K562 (cell line): ENCODE results near the gene SULT2B1. TPM values are rescaled to one million over a fixed set of nuclear protein-coding genes. Genes with fewer than 3 reads are reported as not detected.

Experiments used
- ARNT ChIP-seq, 2 experiments: fragments of 450-650 bp; IDR thresholded peaks; 2 replicates each; pipeline ENCODE4 v1.6.1; 2016; ENCODE audit warnings: mild to moderate bottlenecking in 1 of 2
- ERF ChIP-seq: fragments of 450-650 bp; formaldehyde crosslinking; IDR thresholded peaks from 2 replicates; pipeline ENCODE4 v1.4.0; 2020; ENCODE audit warnings: mild to moderate bottlenecking, mixed read lengths
- GATA2 ChIP-seq: sonication (generic); formaldehyde crosslinking; IDR thresholded peaks from 2 replicates; pipeline ENCODE4 v1.4.0; 2020; ENCODE audit warnings: mild to moderate bottlenecking, missing genetic modification reagents
- HDGF ChIP-seq: fragments of 450-650 bp; IDR thresholded peaks from 2 replicates; pipeline ENCODE4 v1.6.1; 2016
- HOXB6 ChIP-seq: fragments of 250-450 bp; sonication (Bioruptor Pico); IDR thresholded peaks from 2 replicates; pipeline ENCODE4 v1.5.1; 2022; ENCODE audit warnings: mild to moderate bottlenecking, borderline replicate concordance
- MEF2A ChIP-seq: IDR thresholded peaks from 2 replicates; pipeline ENCODE4 v1.6.1; 2011; ENCODE audit warnings: low read depth, mild to moderate bottlenecking, low read length, moderate library complexity; ENCODE audit not compliant: control insufficient read depth
- NFRKB ChIP-seq: fragments of 450-650 bp; IDR thresholded peaks from 2 replicates; pipeline ENCODE4 v1.6.1; 2016; ENCODE audit warnings: low read depth
- SIN3A ChIP-seq, 2 experiments: fragments of 150-350 bp in 1 of 2; IDR thresholded peaks; 2 replicates each; pipeline ENCODE4 v1.6.1; 2011 to 2016; ENCODE audit warnings: borderline replicate concordance in 2 of 2, low read depth in 2 of 2, low read length in 2 of 2, mild to moderate bottlenecking in 2 of 2, moderate library complexity in 2 of 2; ENCODE audit not compliant: control insufficient read depth in 1 of 2
- SMAD2 ChIP-seq: fragments of 150-350 bp; IDR thresholded peaks from 2 replicates; pipeline ENCODE4 v1.6.1; 2014; ENCODE audit warnings: low read depth, mild to moderate bottlenecking, low read length
- TAL1 ChIP-seq: fragments of 450-650 bp; IDR thresholded peaks from 2 replicates; pipeline ENCODE4 v1.6.1; 2016; ENCODE audit warnings: mild to moderate bottlenecking
- ZNF140 ChIP-seq: fragments of 250-450 bp; sonication (Bioruptor Pico); IDR thresholded peaks from 2 replicates; pipeline ENCODE4 v1.8.0; 2021; ENCODE audit warnings: moderate library complexity, mild to moderate bottlenecking, inconsistent platforms
- ZNF384 ChIP-seq: IDR thresholded peaks from 2 replicates; pipeline ENCODE4 v1.6.1; 2012; ENCODE audit warnings: low read depth, low read length, improper control_type of control experiment
- ZNF699 ChIP-seq: fragments of 250-450 bp; sonication (Bioruptor Pico); IDR thresholded peaks from 2 replicates; pipeline ENCODE4 v1.8.0; 2021; ENCODE audit warnings: mild to moderate bottlenecking, moderate library complexity; ENCODE audit not compliant: insufficient replicate concordance
- polyA plus RNA-seq, 8 experiments: library from polyadenylated mRNA; depleted of rRNA in 4 of 8; stranded (reverse) in 5 of 8; unstranded in 3 of 8; fragments of >200 nt; fragmentation: Nextera tagmentation in 2 of 8; fragmentation: Illumina TruSeq in 1 of 8; extraction: Ambion mirVana in 2 of 8; extraction: Trizol in 1 of 8; gene quantifications; 2 replicates each; pipeline versions ENCODE4 v1.2.1 to v1.2.3, GENCODE V29; 2011 to 2014; ENCODE audit warnings: inconsistent platforms in 1 of 8, missing spikeins in 1 of 8
- total RNA-seq, 7 experiments: library from RNA; depleted of rRNA in 6 of 7; stranded (reverse); fragments of >200 nt in 6 of 7; fragmentation: Illumina TruSeq in 2 of 7; extraction: Trizol in 2 of 7; gene quantifications; 2 replicates each; pipeline versions ENCODE4 v1.2.1 to v1.2.3, GENCODE V29; 2011 to 2021; ENCODE audit warnings: low replicate concordance in 1 of 7
- TF ChIP-seq, protein P1 (sequence below): fragments of 250-450 bp; sonication (Bioruptor Pico); IDR thresholded peaks from 2 replicates; pipeline ENCODE4 v1.4.0; 2020; ENCODE audit warnings: mild to moderate bottlenecking, moderate library complexity
- TF ChIP-seq, protein P2 (sequence below): sonication (generic); formaldehyde crosslinking; IDR thresholded peaks from 2 replicates; pipeline ENCODE4 v1.8.1; 2023; ENCODE audit warnings: mild to moderate bottlenecking, missing genetic modification reagents
- TF ChIP-seq, protein P3 (sequence below): sonication (generic); formaldehyde crosslinking; IDR thresholded peaks from 2 replicates; pipeline ENCODE4 v1.8.0; 2022; ENCODE audit warnings: mild to moderate bottlenecking, missing genetic modification reagents, borderline replicate concordance
- TF ChIP-seq, protein P4 (sequence below): fragments of 250-450 bp; sonication (Bioruptor Pico); IDR thresholded peaks from 2 replicates; pipeline ENCODE4 v1.5.0; 2021; ENCODE audit warnings: mild to moderate bottlenecking, moderate library complexity

Gene SULT2B1
- total and polyA plus RNA-seq, 9 of the 15 experiments (the other 6 are each of a cell fraction or from before 2014, with no cell fraction given) = 0.09 to 0.62 (median 0.22) TPM; not detected in 2

DNA sequence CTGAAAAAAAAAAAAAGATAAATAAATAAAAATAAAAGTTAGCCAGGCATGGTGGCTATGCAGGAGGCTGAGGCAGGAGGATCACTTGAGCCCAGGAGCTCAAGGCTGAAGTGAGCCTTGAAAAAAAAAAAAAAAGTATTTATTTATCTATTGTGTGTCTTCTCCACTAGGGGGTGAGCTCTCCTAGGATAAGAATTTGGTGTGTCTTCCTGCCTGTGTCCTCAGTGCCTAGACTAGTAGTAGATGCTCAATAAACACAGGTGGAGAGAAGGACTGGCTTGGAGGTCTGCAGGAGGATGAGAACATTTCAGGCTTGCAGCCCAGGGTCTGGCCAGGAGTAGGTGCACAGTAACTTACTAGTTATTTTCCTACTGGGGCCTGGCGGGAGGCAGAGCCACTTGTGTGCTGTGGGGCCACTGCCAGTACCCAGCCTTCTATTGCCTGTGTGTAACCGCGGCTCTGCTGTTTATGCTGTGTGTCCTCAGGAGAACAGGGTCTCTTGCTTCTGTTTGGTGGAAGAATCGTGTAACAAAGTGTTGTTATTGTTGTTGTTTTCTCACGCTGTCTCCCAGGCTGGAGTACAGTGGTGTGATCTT lies 45.7 kb upstream of the SULT2B1 start (continued):
- TF ChIP-seq ZNF140 (CRISPR knock-in tag) = no peak
- TF ChIP-seq, protein P1, sequence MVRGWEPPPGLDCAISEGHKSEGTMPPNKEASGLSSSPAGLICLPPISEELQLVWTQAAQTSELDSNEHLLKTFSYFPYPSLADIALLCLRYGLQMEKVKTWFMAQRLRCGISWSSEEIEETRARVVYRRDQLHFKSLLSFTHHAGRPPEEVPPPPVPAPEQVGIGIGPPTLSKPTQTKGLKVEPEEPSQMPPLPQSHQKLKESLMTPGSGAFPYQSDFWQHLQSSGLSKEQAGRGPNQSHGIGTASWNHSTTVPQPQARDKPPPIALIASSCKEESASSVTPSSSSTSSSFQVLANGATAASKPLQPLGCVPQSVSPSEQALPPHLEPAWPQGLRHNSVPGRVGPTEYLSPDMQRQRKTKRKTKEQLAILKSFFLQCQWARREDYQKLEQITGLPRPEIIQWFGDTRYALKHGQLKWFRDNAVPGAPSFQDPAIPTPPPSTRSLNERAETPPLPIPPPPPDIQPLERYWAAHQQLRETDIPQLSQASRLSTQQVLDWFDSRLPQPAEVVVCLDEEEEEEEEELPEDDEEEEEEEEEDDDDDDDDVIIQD (CRISPR knock-in tag) = no peak
- TF ChIP-seq HOXB6 (CRISPR knock-in tag) = no peak
- TF ChIP-seq SMAD2 = no peak
- no peak for TF ChIP-seq MEF2A
- no peak for TF ChIP-seq TAL1
- TF ChIP-seq, protein P2, sequence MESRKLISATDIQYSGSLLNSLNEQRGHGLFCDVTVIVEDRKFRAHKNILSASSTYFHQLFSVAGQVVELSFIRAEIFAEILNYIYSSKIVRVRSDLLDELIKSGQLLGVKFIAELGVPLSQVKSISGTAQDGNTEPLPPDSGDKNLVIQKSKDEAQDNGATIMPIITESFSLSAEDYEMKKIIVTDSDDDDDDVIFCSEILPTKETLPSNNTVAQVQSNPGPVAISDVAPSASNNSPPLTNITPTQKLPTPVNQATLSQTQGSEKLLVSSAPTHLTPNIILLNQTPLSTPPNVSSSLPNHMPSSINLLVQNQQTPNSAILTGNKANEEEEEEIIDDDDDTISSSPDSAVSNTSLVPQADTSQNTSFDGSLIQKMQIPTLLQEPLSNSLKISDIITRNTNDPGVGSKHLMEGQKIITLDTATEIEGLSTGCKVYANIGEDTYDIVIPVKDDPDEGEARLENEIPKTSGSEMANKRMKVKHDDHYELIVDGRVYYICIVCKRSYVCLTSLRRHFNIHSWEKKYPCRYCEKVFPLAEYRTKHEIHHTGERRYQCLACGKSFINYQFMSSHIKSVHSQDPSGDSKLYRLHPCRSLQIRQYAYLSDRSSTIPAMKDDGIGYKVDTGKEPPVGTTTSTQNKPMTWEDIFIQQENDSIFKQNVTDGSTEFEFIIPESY (CRISPR knock-in tag) = peak; percentile 81
- TF ChIP-seq, protein P3, sequence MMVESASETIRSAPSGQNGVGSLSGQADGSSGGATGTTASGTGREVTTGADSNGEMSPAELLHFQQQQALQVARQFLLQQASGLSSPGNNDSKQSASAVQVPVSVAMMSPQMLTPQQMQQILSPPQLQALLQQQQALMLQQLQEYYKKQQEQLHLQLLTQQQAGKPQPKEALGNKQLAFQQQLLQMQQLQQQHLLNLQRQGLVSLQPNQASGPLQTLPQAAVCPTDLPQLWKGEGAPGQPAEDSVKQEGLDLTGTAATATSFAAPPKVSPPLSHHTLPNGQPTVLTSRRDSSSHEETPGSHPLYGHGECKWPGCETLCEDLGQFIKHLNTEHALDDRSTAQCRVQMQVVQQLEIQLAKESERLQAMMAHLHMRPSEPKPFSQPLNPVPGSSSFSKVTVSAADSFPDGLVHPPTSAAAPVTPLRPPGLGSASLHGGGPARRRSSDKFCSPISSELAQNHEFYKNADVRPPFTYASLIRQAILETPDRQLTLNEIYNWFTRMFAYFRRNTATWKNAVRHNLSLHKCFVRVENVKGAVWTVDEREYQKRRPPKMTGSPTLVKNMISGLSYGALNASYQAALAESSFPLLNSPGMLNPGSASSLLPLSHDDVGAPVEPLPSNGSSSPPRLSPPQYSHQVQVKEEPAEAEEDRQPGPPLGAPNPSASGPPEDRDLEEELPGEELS (CRISPR knock-in tag) = no peak
- no peak for TF ChIP-seq SIN3A (IDR thresholded peaks at IDR 0.05; ENCODE audit: borderline replicate concordance in 2 of 2, control insufficient read depth in 1 of 2, low read depth in 2 of 2, low read length in 2 of 2)
- no peak for TF ChIP-seq NFRKB
- TF ChIP-seq ZNF699 = no peak
- TF ChIP-seq HDGF = no peak
- TF ChIP-seq ZNF384 = peak; percentile 99
- 0 out of 4 replicates have a peak, but pooled peaks of 1 of the 2 experiments have one; percentile 69 for TF ChIP-seq ARNT (IDR thresholded peaks at IDR 0.05)
- no peak for TF ChIP-seq ERF
- no peak for TF ChIP-seq GATA2 (CRISPR knock-in tag)
- TF ChIP-seq, protein P4, sequence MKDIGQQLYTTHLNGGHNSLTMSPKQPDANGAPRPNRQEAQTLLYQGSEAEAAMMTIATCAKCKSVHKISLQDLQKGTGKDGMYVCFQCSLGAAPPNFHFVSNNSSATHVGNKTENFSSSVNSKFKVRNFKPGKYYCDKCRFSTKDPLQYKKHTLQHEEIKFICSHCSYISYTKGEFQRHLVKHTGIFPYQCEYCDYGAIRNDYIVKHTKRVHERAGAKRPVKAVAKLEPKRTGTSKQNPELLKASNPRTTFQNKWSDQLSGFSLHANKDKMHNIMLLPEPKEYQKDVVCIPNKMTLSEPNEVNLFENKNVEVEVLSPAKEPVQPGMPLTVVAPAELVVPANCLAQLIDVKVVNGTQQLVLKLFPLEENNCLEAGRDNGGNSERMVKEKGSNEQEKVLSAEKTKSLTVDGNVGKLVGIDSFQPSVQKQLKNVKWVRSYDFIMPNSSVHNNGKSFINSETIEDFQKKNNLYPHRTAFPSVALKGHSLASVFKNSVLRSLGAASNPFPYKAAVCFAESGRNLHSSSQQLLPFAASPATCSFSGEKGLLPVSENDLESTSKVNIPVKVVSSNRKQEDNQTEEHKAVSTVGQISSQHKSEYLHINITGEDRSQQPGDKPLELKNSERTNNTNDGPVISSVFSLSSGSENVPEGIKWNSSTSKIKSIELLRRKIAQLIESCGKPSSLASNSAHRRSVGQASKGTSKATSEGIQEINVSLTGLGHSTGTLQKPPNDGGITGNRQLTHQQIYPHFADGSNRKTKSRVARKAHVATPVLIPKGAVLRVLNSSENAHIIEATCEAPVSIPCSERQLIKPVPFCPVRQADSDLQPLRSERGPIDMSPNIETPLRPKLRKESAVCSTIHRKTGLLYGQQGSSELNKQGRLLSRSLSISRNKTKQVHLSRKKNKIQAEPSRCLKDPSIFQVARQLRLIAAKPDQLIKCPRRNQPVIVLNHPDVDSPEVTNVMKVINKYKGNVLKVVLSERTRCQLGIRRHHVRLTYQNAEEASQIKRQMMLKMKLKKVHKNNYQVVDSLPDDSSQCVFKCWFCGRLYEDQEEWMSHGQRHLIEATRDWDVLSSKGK (CRISPR knock-in tag) = no peak
